Psoas muscle (tissue), 8 donors: ENCODE data around the gene LIMS1. TPM values are rescaled to one million over a fixed set of nuclear protein-coding genes. Genes with fewer than 3 reads are reported as not detected.

Source experiments
- ATAC-seq, 4 donors: fragments of 200-7000 bp; cut with Tn5 transposase; one replicate each; pipeline ENCODE4 v1.9.1; 2020; ENCODE audit warnings: moderate library complexity in 3 of 4, mild to moderate bottlenecking in 2 of 4
- DNase-seq, 2 donors: peaks; one replicate each; pipeline ENCODE4 v3.0.0-alpha.2; 2020
- H3K27ac ChIP-seq: fragments of 200-600 bp; one replicate; pipeline ENCODE4 v1.8.0; 2022
- H3K27me3 ChIP-seq, 3 donors: fragments of 200-600 bp in 1 of 3; one replicate each; pipeline versions ENCODE4 v1.6.1 to v1.8.0; 2013 to 2022; ENCODE audit warnings: low read length in 2 of 3, mild to moderate bottlenecking in 2 of 3, moderate library complexity in 1 of 3; ENCODE audit not compliant: insufficient read depth in 3 of 3
- H3K36me3 ChIP-seq, 2 donors: fragments of 200-600 bp in 1 of 2; one replicate each; pipeline versions ENCODE4 v1.6.1 to v1.8.0; 2013 to 2022; ENCODE audit warnings: low read depth in 1 of 2, mild to moderate bottlenecking in 1 of 2, moderate library complexity in 1 of 2; ENCODE audit not compliant: insufficient read depth in 1 of 2
- H3K4me1 ChIP-seq: fragments of 200-600 bp; one replicate; pipeline ENCODE4 v1.8.0; 2022
- H3K4me3 ChIP-seq: fragments of 200-600 bp; one replicate; pipeline ENCODE4 v1.8.0; 2022; ENCODE audit warnings: mild to moderate bottlenecking
- H3K9me3 ChIP-seq: fragments of 200-600 bp; one replicate; pipeline ENCODE4 v1.8.0; 2022
- CTCF ChIP-seq: fragments of 200-600 bp; IDR thresholded peaks from one replicate; pipeline ENCODE4 v1.8.0; 2022; ENCODE audit warnings: antibody characterized with exemption
- WGBS, 3 donors: extraction: QIAGEN DNeasy Blood & Tissue Kit; methylation state at CpG; one replicate each; pipeline versions ENCODE4 v1.1.6 to v1.1.7; 2013; 5-methylcytosine and 5-hydroxymethylcytosine counted together
- intact Hi-C, 2 donors: fragments of 100-400 bp; cut with DNase I; formaldehyde crosslinking; loops; one replicate each; pipeline versions ENCODE4 v1.11.0 to v1.14.2; 2022
- polyA plus RNA-seq, 3 donors: library from polyadenylated mRNA; stranded (reverse); fragments of 200-250 nt; gene quantifications; one replicate each; pipeline ENCODE4 v1.2.3, GENCODE V29; 2013
- total RNA-seq, 4 donors: library from RNA; stranded (reverse); fragmentation: NEBNext Ultra II Directional in 2 of 4; extraction: Animal tissue kit (Norgen Biotek cat#: 25700) in 2 of 4; gene quantifications; one replicate each; pipeline versions ENCODE4 v1.2.1 to v1.2.4, GENCODE V29; 2021 to 2023
- donor health status: healthy with polysubstance abuse.
- donor health status: DM: no; HTN: no; CAD: no; lungs with moderate emphysema.
- donor health status: Bipolar disorder and iron deficiency.
- donor health status: healthy.
- donor health status: DM: yes; HTN: yes; CAD: no.
- donor health status: DM: no; HTN: no; CAD: no.
- donor health status: DM: no; HTN: no; CAD: no.
- donor health status: DM: yes; HTN: yes; CAD: no.

Gene LIMS1
- total and polyA plus RNA-seq, 7 donors, result 50.5 to 287 (median 180) TPM

GRCh38 chr2:108534584-108535356, 500 bp downstream of the LIMS1 start:
- H3K4me1 ChIP-seq, result peaks cover 21% of the 10 kb centered on the region
- no peaks in the 10 kb centered on the region for H3K36me3 ChIP-seq
- intact Hi-C loops, result loop anchor here (2.0 to 5.0 kb wide), 2 partner anchors 38 to 50 kb away; no protein-coding TSS in a partner anchor
- H3K27me3 ChIP-seq, result no peaks in the 10 kb centered on the region
- peak in 1 of 4 donors; percentile 23 for ATAC-seq
- WGBS, 3 donors, result 0 to 1% (median 1%) methylated on average over 42 to 57 of the region's 57 CpGs
- no peaks in the 10 kb centered on the region for H3K9me3 ChIP-seq
- DNase-seq, result peak in 1 of 2 donors; percentile 68
- no peak for TF ChIP-seq CTCF
- H3K27ac ChIP-seq, result peak overlapping the region; percentile 96
- peak overlapping the region; percentile 82 for H3K4me3 ChIP-seq

GRCh38 chr2:108535357-108535631, 1.0 kb downstream of the LIMS1 start:
- Histone ChIP-seq H3K4me1 (peaks cover 21% of the 10 kb centered on the region), H3K36me3 (no peaks in the 10 kb centered on the region), H3K4me3 (peak overlapping the region; percentile 82), H3K9me3 (no peaks in the 10 kb centered on the region), H3K27me3 (no peaks in the 10 kb centered on the region), H3K27ac (peak overlapping the region; percentile 96)
- DNase-seq (no peak), ATAC-seq (no peak)
- 3 to 11% (median 5%) methylated on average over 9 of the region's 9 CpGs for WGBS, 3 donors
- TF ChIP-seq CTCF, result no peak
- intact Hi-C loops, result loop anchor here (2.0 to 5.0 kb wide), 2 partner anchors 37 to 50 kb away; no protein-coding TSS in a partner anchor

- peak overlapping the region; percentile 96 for H3K27ac ChIP-seq
- no peak for TF ChIP-seq CTCF
- intact Hi-C loops, result loop anchor here in 1 of 2 donors (5.0 kb wide), 1 partner anchor 36 kb away; no protein-coding TSS in a partner anchor
- H3K36me3 ChIP-seq, result no peaks in the 10 kb centered on the region
- H3K4me3 ChIP-seq, result peak overlapping the region; percentile 82
- no peak for DNase-seq
- H3K27me3 ChIP-seq, result no peaks in the 10 kb centered on the region
- H3K4me1 ChIP-seq, result peaks cover 29% of the 10 kb centered on the region
- WGBS, 3 donors, result 83 to 84% (median 84%) methylated on average over 7 of the region's 7 CpGs
- no peaks in the 10 kb centered on the region for H3K9me3 ChIP-seq
- peak in 2 of 4 donors; percentile 17 to 31 for ATAC-seq
Measured at GRCh38 chr2:108536133-108536780, 2.0 kb downstream of the LIMS1 start.

- TF ChIP-seq CTCF, result no peak
- Histone ChIP-seq H3K9me3 (no peaks in the 10 kb centered on the region), H3K36me3 (no peaks in the 10 kb centered on the region), H3K4me1 (peaks cover 36% of the 10 kb centered on the region), H3K27ac (peak overlapping the region; percentile 96), H3K27me3 (no peaks in the 10 kb centered on the region), H3K4me3 (peak overlapping the region; percentile 20)
- 87 to 93% (median 90%) methylated on average over 5 of the region's 5 CpGs for WGBS, 3 donors
- intact Hi-C loops, result loop anchor here in 1 of 2 donors (5.0 kb wide), 1 partner anchor 35 kb away; no protein-coding TSS in a partner anchor
- DNase-seq (no peak), ATAC-seq (no peak)
Measured at GRCh38 chr2:108536911-108537310, 2.6 kb downstream of the LIMS1 start.
